ENCODE measurements around the gene MCAT.

- TF ChIP-seq CTCF (IDR thresholded peaks at IDR 0.05) (no peak), POLR2A (IDR thresholded peaks at IDR 0.05) (no peak), EP300 (IDR thresholded peaks at IDR 0.05) (no peak)
Measured at GRCh38 chr22:43148581-43148980, 5.4 kb upstream of the MCAT start.

Measured in gastroesophageal sphincter (tissue), 3 donors.